GM04504 (cell line): ENCODE data around the gene PEX11B.
"Not testable (repeated sequence)": the region's sequence is repeated elsewhere in the genome, so short reads cannot be mapped to it uniquely, and the experiment has no call there.

Experiments
- DNase-seq: peaks from one replicate; pipeline ENCODE4 v3.0.0-alpha.2; 2012; ENCODE audit warnings: low read depth

Gene PEX11B

DNA sequence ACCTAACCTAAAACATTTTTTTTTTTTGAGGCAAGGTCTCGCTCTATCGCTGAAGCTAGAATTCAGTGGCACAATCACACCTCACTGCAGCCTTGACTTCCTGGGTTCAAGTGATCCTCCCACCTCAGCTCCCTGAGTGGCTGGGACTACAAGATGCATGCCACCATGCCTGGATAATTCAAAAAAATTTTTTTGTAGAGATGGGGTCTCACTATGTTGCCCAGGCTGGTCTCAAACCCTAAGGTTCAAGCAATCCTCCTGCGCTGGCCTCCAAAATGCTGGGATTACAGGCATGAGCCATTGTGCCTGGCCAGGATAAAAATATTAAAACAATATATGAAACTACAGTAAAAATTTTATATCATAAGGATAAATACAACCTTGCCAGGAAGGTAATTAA lies 34.4 kb upstream of the PEX11B start:
- DNase-seq, result no peak

DNA sequence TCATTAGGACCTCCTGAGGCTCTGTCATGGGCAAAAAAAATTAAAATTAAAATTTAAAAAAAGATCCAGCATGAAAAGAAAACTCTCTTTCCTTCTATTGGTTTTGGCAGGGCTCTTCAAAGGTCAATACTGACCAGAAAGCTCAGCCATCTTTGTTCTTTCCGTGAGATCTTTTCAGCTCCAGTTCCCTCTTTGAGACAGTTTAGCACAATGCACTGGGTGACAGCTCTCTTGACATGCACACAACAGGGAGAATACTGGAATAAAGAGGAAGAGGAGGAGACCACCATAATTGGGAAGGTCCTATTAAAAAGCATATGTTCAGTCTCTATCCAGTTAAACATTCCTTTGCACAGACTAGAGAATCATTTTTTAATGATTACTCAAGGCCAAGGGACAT lies 33.0 kb upstream of the PEX11B start:
- no peak for DNase-seq

DNA sequence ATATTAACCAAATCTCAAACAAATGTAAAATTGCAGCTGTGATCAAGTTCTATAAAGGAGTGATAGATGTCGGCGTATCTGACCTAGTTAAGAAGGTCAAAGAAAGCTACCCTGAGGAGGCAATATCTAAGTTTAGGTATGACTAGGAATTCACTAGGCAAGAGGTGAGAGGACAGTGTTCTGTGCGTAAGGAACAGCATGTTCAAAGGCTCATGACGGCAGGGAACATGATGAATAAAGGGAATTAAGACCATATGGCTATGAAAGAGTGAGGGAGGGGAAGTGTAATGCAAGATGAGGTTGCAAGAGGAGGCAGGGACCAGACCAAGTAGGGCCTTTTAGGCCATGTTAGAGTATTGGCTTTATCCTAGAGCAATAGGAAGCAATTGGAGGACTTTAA lies 30.7 kb upstream of the PEX11B start:
- DNase-seq, result no peak

DNA sequence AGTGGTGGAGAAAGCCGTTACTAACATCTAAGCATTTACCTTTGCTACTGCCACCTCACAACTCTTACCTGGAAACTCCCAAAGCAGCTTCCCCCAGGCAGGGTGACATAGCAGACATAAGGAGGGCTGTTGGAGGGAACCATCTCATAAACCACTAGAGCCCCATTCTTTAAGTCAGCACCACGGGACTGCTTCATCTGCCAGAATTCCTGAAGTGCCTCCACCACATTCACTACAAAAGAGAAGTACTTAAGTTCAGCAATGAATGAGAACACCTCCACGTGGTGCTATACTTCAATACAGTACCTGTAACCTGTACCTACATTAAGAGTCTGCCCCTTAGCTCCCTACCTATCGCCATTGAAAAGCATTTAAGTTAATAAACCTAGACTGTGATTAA lies 29.0 kb upstream of the PEX11B start:
- DNase-seq, result no peak

DNA sequence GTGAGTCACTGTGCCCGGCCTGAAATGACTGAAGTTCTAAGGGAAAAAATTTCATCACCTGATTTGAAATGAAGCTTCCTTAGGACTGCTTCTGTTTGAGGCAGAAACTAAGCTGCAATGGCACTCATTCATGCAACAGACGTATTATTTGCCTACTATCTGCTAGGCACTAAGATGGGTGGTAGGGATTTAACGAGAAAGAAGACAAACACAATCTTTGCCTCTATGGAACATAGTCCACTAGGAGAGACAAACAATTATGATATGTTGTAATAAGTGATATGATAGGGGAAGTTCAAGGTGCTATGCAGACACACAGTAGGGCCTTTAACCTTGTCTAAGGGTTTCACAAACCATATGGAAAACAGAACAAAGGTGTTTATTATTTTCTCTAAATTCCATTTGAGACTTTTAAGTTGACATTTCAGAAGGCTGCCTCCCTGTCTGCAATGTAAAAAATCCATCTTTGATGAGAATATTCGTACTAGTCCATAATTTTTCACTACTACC lies 28.0 kb upstream of the PEX11B start:
- DNase-seq, result no peak

DNA sequence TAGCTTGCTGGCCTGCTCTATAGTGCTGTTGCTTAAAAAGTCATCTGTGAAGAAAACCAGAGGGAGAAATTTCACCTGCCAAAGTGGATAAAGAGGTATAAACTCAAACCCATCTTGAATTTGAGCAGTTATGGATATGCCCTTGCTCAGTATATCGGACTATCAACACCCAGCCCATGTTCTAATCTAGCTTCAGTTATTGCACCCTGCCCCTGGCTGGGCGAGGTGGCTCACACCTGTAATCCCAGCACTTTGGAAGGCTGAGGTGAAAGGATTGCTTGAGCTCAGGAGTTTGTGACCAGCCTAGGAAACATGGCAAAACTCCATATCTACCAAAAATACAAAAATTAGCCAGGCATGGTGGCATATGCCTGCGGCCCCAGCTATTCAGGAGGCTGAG lies 26.0 kb upstream of the PEX11B start:
- DNase-seq, result no peak

DNA sequence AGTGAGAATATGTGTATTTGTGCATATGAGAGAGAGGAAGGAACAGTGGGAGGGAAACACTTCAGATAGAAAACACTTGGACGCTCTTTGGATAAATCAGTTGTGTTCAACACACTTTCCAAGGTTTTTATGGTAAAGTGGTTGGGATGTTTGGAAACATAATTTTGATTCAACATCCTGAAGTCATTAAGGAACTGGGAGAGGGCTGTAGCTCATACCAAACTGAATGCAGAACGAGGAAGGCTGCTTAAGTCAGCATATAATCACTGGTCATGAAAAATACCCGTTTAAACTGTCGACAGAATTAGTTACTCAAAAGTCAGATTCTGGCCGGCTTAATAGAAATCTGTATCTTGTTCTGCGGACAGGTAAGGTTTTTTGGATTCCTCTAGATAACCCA lies 24.4 kb upstream of the PEX11B start:
- no peak for DNase-seq

DNA sequence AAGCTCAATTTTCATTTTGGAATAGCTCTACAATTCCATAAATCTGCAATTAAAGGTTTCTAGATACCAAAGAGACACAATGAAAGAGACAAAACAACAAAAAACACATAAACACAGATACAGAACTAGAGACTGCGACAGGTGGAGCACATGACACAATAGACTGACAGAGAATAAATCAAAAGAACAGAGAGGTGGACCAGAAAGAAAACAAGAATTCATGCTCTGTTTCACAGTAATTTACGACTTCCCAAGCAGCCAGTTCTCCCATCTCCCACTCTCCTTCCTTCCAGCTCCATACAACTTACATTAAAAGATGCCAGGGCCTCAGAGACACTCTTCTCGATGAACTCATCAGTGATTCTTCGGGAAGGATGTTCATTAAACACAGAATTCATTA lies 23.9 kb upstream of the PEX11B start:
- no peak for DNase-seq

DNA sequence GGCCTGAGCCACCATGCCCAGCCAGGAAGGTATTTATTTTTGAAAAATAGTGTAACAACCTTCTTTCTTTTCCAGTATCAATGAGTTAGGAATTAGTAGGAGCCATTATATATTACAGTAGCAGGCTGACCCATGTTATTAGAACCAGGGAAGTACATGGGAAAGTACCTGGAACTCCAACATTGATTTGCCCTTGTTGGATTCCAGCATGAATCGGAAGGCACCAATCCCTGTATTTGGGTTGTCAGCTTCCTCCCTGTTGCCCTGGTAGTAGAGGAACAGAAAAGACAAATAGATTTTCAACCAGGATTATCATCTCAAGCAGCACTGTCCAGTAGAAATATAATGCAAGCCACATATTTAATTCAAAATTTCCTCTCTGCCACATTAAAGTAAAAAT lies 18.9 kb upstream of the PEX11B start:
- DNase-seq, result no peak

DNA sequence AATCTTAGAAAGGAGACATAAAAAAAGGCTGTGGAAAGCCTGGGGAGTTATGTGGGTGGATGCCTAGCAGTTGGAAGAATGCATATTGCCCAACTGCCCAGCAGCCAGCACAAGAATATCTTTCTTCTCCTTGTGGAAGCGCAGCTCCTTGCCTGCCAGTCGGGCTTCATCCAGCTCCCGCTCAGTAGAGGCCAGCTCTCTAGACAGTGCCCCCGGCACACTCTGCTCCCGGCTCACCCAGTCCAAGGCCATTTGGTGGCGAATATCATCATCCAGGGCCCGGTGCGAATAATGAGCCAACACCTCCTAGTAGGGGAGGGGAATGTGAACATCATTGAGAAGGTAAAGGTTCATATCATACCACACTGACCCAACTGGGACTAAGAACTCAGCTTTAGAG lies 17.7 kb upstream of the PEX11B start:
- DNase-seq, result no peak

DNA sequence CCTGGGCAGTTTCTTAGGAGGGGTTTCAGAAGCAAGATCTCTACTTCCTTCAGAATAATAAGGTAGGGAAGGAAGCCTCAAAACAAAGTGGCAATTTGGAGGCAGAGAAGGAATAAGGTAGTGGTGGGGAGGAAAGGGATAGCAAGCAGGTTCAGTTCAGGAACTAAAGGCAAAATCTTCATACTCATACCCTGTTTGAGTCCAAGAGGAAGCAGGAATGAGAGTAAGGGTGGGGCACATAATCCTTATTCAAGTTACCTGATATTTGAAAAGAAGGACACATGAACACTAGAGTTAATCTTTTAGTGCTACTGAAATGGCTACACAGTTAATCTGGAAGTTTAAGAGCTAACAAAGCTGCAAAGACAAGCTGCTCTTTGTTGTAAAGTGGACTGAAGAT lies 17.2 kb upstream of the PEX11B start:
- no peak for DNase-seq

DNA sequence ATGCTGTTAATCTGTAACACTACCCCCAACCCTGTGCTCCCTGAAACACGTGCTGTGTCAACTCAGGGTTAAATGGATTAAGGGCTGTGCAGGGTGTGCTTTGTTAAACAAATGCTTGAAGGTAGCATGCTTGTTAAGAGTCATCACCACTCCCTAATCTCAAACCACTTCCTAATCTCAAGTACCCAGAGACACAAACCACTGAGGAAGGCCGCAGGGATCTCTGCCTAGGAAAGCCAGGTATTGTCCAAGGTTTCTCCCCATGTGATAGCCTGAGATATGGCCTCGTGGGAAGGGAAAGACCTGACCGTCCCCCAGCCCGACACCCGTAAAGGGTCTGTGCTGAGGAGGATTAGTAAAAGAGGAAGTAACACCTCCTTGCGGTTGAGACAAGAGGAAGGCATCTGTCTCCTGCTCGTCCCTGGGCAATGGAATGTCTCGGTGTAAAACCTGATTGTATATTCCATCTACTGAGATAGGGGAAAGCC lies 14.0 kb upstream of the PEX11B start:
- not testable (repeated sequence) for DNase-seq

DNA sequence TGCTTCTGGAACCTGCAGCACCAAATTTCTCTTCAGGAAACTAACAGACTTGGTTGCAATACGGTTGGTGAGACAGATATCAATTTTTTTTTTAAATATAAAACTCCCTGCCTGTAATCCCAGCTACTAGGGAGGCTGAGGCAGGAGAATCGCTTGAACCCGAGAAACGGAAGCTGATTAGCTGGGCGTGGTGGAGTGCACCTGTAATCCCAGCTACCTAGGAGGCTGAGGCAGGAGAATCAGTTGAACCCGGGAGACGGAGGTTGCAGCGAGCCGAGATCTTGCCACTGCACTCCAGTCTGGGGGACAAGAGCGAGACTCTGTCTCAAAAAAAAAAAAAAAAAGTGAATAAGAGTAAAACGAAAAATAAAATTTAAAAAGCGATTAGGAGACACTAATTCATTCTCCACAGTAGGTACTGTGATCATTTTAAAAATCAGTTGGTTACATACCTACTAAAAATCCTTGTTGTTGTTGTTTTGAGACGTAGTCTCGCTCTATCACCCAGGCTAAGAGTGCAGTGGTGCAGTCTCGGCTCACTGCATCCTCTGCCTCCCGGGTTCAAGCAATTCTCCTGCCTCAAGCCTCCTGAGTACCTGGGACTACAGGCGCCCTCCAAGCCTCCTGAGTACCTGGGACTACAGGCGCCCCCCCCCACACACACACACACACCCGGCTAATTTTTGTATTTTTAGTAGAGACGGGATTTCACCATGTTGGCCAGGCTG lies 9.6 kb upstream of the PEX11B start:
- DNase-seq, result no peak

DNA sequence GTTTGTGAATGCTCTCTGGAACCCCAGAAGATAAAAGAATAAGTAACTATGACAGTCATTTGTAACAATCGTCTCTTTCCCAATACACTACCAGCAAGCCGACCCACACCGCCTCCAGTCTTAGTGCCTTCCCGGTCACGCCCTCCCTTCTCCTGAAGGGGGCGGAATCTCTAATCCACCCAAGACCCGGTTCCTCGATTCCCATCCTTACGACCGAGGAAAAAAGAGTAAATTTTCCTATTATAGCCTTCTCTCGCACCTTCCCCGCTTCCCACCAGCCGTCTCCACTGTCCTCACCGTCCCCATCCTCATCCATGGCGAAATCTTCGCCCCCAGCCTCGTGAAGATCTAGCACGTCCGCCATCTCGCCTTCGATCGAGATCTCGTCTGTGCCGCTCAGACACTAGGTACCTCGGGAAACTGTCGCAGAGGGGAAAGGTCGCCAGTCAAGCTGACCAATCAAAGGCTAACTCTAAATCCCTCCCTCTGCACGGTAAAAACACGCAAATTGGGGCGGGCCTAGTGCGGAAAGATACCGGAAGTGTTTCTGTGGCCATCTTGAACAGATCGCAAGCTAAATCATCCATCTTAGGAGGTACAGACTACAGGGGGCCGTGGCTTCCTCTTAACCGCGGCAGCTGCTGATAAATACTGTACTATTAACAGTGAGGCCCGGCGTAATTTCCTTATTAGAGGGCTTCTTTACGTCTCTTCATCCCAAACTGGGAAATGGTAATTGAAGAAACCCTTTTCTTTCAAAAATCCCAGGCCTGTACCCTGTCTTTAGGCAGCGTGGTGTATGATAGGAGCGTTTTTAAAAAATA lies 8.8 kb upstream of the PEX11B start, which contains the start of gene RBM8A:
Gene RBM8A (minus strand): TSS at position 422 of the 824 bp plus-strand sequence. CDS start 58 bp downstream, at position 364.
- peak; percentile 98 for DNase-seq

DNA sequence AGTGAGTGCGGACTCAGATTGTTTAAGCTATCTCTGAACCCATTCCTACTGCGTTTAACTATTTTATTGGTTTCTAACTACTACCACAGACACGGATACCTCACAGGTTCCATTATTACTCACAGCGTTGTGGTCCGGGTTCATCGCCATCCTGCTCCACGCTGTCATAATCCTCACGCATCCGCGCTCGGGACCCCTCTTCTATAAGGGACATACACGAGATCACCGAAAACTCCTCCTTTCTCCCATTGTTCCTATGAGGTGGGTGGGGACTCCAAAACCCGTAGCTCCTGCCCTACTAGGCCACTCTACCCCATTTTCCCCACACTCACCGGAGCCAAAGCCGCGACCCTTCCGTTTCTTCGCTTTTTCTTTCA lies 8.2 kb upstream of the PEX11B start:
- DNase-seq, result no peak

DNA sequence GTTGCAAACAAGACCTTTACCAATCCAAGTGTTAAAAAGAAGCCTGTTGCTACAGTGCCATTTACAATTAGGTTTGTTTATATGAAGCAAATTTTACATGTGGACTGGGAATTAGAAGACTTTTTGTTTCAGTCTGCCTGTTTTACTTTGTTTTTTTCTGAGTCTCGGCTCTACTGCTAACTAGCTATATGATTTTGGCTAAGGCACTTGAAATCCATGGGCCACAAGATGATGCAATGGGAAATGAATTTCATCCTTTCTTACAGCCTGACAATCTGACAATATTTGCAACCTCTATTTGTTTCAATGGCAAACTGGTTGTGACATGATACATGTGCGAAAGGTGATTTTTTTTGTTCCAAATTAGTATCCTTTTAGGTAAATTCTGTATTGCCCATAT lies 3.7 kb upstream of the PEX11B start:
- no peak for DNase-seq

DNA sequence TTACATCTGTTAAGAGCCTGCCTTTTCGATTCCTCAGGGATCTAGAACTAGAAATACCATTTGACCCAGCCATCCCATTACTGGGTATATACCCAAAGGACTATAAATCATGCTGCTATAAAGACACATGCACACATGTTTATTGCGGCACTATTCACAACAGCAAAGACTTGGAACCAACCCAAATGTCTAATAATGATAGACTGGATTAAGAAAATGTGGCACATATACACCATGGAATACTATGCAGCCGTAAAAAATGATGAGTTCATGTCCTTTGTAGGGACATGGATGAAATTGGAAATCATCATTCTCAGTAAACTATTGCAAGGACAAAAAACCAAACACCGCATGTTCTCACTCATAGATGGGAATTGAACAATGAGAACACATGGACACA lies 1.8 kb upstream of the PEX11B start:
- not testable (repeated sequence) for DNase-seq

DNA sequence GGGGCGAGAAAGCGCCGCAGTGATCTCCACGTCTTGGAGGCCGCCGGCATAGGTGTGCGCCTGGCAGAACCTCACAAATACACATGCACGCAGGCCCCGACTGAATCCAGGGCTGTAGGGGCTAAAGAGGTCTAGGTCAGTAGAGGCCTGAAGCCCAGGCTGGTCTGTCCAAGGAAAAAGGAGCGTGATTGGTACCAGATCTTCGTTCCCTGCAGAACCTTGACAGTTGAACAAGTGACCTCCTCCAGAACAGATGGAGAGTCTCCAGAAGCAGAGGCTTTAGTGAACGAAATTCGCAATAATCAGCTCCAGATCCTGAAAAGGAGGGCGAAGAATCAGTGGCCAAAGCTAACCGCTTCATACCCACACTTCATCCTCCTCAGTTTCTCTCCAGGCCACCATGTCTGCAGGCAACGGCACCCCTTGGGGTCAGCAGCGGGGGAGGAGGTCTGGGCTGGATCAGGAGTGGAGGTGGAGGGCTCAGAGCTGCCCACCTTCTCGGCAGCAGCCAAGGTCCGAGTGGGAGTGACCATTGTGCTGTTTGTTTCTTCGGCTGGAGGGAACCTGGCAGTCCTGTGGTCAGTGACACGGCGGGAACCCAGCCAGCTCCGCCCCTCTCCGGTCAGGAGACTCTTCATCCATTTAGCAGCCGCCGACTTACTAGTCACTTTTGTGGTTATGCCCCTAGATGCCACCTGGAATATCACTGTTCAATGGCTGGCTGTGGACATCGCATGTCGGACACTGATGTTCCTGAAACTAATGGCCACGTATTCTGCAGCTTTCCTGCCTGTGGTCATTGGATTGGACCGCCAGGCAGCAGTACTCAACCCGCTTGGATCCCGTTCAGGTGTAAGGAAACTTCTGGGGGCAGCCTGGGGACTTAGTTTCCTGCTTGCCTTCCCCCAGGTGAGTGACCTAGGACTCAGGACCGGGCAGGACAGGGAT lies 749 bp upstream of the PEX11B start:
- no peak for DNase-seq

DNA sequence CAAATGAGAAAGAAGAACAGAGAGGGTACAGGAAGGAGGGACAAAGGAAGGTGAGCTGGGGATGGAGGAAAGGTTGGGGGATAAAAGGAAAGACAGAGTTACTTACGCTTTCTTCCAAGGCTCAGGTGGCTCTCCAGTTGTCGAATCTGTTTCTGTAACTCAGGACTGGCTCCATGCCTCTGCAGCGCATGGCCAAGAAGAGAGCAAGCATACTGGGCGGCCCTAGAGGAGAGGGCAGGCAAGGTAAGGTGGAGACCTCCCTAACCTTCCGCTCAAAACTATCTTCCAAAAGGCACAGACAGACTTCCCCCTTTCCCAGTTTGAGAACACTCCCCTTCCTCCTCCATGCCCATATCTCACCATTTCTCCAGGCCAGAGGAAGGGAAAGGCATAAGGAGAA lies 922 bp downstream of the PEX11B start:
- DNase-seq, result no peak

DNA sequence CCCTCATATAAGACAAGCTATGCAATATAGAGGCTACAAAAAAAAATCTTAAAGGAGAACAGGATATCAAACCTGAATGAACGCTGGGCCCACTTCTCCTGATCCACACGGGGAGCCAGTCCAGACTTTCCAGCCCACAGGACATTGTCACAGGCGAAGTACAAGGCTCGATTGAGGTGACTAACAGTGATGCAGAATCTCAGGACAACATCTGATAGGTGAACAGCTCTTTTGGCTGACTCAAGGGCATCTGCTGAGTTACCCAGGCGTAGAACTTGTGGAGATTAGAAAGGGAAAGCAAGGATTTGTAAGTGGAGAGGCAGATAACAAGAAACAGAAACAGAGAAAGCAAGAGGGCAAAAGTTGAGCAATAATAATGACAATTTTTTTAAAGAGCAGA lies 1.8 kb downstream of the PEX11B start:
- no peak for DNase-seq

DNA sequence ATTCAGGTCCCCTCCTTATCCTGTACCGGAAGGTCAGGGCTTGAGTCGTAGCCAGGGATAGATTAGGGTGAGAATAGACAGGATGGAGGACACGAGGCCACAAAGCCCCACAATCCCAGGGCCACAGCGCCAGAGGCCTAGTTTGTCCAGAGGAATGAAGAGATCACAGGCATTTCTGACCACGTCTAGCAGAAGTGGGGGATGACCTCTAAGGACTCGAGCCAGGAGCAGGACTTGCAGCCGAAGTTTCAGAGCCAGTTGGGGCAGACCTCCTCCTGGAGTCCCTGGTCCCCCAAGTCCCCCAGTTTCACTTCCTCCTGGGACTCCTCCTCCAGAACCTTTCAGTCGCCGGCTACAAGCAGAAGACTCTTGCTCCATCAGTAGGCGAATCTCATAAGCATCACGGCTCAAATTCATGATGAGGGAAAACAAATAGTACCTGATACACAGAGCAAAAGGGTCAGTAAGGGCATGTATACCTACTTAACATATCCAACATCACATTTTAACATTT lies 6.3 kb downstream of the PEX11B start:
- DNase-seq, result no peak

DNA sequence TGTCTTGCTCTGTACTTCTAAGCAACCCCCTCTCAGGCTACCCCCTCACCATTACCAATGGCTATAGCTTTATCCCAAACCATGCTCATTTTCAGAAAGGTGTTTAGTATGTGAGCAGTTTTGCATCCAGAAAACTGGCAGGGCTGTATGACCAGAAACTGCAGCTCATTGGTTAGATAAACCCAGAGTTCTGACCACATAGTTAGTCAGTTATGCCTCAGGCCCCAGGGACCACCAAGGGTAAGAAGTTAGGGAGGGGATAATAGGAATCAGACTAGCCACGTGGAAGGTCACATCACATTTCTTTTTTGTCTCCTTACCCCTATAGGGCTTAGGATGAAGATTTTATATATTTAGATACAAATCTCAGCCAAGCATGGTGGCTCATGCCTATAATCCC lies 9.9 kb downstream of the PEX11B start:
- no peak for DNase-seq
